HFF-Myc (cell line): ENCODE results near the gene CREB3L2.

Source experiments
- DNase-seq: peaks from one replicate; pipeline ENCODE4 v3.0.0-alpha.2; 2011; ENCODE audit warnings: low read depth; ENCODE audit errors: extremely low read depth
- H3K4me3 ChIP-seq: replicated peaks from 2 replicates; pipeline ENCODE4 v1.5.1; 2011; ENCODE audit warnings: low read depth, mild to moderate bottlenecking, control low read depth, low read length
- TF ChIP-seq, protein P1 (sequence below): IDR thresholded peaks from 2 replicates; pipeline ENCODE4 v1.5.1; 2012; ENCODE audit warnings: mild to moderate bottlenecking, low read depth, low read length, control low read depth; ENCODE audit errors: missing control alignments

CREB3L2 gene

DNA sequence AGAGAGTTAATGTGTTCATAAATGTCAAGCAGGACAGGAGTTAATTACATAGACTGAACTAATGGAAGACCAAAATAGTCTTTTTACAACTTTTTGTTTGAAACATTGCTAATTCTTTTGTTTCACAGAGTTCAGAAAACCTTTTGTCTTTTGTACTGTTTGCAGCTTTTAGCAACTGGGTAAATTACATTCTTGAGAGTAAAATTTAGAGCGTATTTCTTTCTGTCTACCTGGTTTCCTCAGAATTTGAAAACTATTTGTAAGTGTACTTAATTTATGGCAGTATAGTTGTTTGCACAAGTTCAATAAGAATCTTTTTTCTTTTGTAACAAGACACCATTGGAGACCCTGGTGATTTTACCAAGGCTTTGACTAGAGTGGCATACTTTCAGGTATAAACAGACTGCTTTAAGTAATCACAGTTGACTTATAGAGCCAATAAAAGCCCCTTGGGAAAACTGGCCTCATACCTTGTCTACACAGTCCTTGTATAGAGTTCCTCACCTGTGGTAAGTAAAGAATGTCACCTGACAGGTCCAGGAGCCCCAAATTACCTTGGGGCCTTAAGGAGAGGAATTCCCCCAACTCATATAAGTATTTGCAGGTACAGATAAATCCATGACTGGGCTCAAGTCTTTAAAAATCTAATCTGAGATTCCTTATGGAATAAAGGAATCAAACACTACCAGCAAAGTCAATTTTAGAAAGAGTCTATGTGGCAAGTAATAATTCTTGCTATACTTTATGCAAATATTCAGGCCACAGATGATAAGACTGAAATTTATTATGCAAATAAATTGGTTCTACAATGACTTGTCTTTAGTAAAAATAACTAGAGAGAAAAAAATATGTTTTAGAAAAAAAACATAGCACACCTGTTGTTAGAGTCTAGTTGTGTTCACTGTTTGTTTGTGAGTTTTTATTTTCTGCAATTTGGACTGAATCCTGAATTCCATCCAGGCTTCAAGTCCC, 23.6 kb upstream of the CREB3L2 start:
- no peak overlapping the region for H3K4me3 ChIP-seq
- no peak for DNase-seq
- TF ChIP-seq, protein P1, sequence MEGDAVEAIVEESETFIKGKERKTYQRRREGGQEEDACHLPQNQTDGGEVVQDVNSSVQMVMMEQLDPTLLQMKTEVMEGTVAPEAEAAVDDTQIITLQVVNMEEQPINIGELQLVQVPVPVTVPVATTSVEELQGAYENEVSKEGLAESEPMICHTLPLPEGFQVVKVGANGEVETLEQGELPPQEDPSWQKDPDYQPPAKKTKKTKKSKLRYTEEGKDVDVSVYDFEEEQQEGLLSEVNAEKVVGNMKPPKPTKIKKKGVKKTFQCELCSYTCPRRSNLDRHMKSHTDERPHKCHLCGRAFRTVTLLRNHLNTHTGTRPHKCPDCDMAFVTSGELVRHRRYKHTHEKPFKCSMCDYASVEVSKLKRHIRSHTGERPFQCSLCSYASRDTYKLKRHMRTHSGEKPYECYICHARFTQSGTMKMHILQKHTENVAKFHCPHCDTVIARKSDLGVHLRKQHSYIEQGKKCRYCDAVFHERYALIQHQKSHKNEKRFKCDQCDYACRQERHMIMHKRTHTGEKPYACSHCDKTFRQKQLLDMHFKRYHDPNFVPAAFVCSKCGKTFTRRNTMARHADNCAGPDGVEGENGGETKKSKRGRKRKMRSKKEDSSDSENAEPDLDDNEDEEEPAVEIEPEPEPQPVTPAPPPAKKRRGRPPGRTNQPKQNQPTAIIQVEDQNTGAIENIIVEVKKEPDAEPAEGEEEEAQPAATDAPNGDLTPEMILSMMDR = no peak

GRCh38 chr7:138024765-138025164, 22.9 kb upstream of the CREB3L2 start:
- no peak for DNase-seq
- no peak overlapping the region for H3K4me3 ChIP-seq
- TF ChIP-seq, protein P1 = no peak

DNA sequence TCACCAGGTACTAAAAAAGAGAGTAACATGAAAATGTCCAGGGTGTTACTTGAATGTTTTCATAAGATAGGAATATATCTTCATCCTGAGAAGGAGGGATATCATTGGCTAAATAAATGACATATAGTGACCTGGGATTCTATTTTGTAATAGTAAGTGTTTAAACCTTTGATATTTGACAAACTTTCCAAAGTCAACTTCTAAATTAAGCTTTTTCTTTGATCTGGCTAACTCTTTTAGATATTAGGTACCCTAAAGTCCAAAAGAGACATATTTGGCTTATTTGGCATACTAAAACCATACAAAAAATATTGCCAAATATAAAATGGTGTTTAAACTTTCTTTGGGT, 22.4 kb upstream of the CREB3L2 start:
- TF ChIP-seq, protein P1 = no peak
- H3K4me3 ChIP-seq = no peak overlapping the region
- no peak for DNase-seq

GRCh38 chr7:138023618-138024342, 21.9 kb upstream of the CREB3L2 start:
- H3K4me3 ChIP-seq = no peak overlapping the region
- TF ChIP-seq, protein P1 = no peak
- DNase-seq = no peak

GRCh38 chr7:138021889-138022288, 20.0 kb upstream of the CREB3L2 start:
- no peak overlapping the region for H3K4me3 ChIP-seq
- no peak for DNase-seq
- TF ChIP-seq, protein P1 = no peak

DNA sequence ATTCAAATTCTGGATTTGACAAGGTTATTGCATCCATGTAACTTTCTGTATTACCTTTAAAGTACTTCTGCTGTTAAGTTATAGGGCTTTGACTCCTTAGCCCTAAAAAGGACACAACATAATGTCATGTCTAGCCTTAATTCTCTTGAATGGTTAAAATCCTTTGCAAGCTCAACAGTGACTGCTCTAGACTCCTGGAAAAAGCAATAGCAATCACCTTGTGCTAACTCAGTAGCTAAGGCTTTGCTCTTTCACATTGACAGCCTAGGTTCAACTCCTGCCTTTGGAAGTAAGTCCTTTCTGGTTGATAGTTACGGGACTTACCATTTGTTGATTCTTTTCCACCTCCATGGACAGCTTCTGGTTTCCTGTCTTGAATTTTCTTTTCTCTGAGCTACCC, 16.1 kb upstream of the CREB3L2 start:
- no peak overlapping the region for H3K4me3 ChIP-seq
- DNase-seq = no peak
- TF ChIP-seq, protein P1 = no peak
